H1 (cell line): ENCODE measurements around the gene FLCN. TPM values are rescaled to one million over a fixed set of nuclear protein-coding genes. Genes with fewer than 3 reads are reported as not detected.

Experiments
- CBX8 ChIP-seq: fragments of 300-800, 300-1000 bp; sonication (generic); IDR thresholded peaks from 2 replicates; pipeline ENCODE4 v1.7.1; 2016; ENCODE audit warnings: low read depth, low read length, borderline replicate concordance
- NANOG ChIP-seq: IDR thresholded peaks from 2 replicates; pipeline ENCODE4 v1.6.1; 2011; ENCODE audit warnings: low read length, low read depth, mild to moderate bottlenecking, inconsistent platforms; ENCODE audit not compliant: insufficient read depth, poor library complexity, severe bottlenecking
- NRF1 ChIP-seq: IDR thresholded peaks from 2 replicates; pipeline ENCODE4 v1.6.1; 2011; ENCODE audit warnings: mild to moderate bottlenecking, low read depth, low read length, improper control_type of control experiment
- PHF8 ChIP-seq: fragments of 200-600 bp; sonication (generic); conservative IDR thresholded peaks from 2 replicates; pipeline ENCODE4 v1.7.1; 2012; ENCODE audit warnings: low read depth, mild to moderate bottlenecking, inconsistent platforms, low read length, moderate library complexity
- SIRT6 ChIP-seq: IDR thresholded peaks from one replicate; pipeline ENCODE4 v1.7.1; 2012; ENCODE audit warnings: low read length, inconsistent platforms
- TAF7 ChIP-seq: optimal IDR thresholded peaks from 2 replicates; pipeline ENCODE3; 2011; ENCODE audit warnings: low read depth, mild to moderate bottlenecking, inconsistent platforms, low read length, moderate library complexity, borderline replicate concordance
- polyA plus RNA-seq, 7 experiments: library from polyadenylated mRNA; depleted of rRNA in 3 of 7; stranded (reverse) in 5 of 7; unstranded in 2 of 7; fragments of >200 nt in 5 of 7; fragments of 200-250 nt in 2 of 7; gene quantifications; 1 replicate in 5 of 7; 2 replicates in 1 of 7; 4 replicates in 1 of 7; pipeline versions ENCODE4 v1.2.1 to v1.2.3, GENCODE V29; 2011 to 2013; ENCODE audit warnings: missing spikeins in 2 of 7, mixed read lengths in 2 of 7
- total RNA-seq: library from RNA; stranded (reverse); fragmentation: NEBNext Ultra II Directional; extraction: Animal tissue kit (Norgen Biotek cat#: 25700); gene quantifications from 2 replicates; pipeline ENCODE4 v1.2.1, GENCODE V29; 2021
- TF ChIP-seq, protein P1 (sequence below): fragments of 300-600 bp; sonication (generic); IDR thresholded peaks from 2 replicates; pipeline ENCODE4 v1.7.1; 2012; ENCODE audit warnings: low read length, moderate library complexity, mild to moderate bottlenecking, inconsistent platforms; ENCODE audit not compliant: insufficient replicate concordance

Gene FLCN
- total and polyA plus RNA-seq, 2 of the 8 experiments (the other 6 are each of a cell fraction or from before 2014, with no cell fraction given): 15.6 to 34.6 TPM

DNA sequence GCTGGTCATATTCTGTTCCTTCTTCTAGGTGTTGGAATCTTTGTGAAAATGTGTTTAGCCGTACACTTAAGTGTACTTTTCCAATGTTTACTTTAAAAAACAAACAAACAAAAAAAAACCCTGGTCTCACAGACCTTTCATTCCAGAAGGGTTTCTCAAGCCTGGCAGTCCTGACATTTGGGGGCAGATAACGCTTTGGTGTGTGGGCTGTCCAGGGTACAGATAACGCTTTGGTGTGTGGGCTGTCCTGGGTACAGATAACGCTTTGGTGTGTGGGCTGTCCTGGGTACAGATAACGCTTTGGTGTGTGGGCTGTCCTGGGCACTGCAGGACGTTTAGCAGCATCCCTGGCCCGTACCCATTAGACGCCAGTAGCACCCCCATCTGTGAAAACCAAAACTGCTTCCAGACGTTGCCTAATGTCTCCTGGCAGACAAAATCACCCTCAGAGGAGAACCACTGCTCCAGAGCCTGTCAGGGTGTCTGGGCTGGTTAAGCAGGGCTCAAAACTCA lies 15.2 kb upstream of the FLCN start (continued):
- TF ChIP-seq, protein P1, sequence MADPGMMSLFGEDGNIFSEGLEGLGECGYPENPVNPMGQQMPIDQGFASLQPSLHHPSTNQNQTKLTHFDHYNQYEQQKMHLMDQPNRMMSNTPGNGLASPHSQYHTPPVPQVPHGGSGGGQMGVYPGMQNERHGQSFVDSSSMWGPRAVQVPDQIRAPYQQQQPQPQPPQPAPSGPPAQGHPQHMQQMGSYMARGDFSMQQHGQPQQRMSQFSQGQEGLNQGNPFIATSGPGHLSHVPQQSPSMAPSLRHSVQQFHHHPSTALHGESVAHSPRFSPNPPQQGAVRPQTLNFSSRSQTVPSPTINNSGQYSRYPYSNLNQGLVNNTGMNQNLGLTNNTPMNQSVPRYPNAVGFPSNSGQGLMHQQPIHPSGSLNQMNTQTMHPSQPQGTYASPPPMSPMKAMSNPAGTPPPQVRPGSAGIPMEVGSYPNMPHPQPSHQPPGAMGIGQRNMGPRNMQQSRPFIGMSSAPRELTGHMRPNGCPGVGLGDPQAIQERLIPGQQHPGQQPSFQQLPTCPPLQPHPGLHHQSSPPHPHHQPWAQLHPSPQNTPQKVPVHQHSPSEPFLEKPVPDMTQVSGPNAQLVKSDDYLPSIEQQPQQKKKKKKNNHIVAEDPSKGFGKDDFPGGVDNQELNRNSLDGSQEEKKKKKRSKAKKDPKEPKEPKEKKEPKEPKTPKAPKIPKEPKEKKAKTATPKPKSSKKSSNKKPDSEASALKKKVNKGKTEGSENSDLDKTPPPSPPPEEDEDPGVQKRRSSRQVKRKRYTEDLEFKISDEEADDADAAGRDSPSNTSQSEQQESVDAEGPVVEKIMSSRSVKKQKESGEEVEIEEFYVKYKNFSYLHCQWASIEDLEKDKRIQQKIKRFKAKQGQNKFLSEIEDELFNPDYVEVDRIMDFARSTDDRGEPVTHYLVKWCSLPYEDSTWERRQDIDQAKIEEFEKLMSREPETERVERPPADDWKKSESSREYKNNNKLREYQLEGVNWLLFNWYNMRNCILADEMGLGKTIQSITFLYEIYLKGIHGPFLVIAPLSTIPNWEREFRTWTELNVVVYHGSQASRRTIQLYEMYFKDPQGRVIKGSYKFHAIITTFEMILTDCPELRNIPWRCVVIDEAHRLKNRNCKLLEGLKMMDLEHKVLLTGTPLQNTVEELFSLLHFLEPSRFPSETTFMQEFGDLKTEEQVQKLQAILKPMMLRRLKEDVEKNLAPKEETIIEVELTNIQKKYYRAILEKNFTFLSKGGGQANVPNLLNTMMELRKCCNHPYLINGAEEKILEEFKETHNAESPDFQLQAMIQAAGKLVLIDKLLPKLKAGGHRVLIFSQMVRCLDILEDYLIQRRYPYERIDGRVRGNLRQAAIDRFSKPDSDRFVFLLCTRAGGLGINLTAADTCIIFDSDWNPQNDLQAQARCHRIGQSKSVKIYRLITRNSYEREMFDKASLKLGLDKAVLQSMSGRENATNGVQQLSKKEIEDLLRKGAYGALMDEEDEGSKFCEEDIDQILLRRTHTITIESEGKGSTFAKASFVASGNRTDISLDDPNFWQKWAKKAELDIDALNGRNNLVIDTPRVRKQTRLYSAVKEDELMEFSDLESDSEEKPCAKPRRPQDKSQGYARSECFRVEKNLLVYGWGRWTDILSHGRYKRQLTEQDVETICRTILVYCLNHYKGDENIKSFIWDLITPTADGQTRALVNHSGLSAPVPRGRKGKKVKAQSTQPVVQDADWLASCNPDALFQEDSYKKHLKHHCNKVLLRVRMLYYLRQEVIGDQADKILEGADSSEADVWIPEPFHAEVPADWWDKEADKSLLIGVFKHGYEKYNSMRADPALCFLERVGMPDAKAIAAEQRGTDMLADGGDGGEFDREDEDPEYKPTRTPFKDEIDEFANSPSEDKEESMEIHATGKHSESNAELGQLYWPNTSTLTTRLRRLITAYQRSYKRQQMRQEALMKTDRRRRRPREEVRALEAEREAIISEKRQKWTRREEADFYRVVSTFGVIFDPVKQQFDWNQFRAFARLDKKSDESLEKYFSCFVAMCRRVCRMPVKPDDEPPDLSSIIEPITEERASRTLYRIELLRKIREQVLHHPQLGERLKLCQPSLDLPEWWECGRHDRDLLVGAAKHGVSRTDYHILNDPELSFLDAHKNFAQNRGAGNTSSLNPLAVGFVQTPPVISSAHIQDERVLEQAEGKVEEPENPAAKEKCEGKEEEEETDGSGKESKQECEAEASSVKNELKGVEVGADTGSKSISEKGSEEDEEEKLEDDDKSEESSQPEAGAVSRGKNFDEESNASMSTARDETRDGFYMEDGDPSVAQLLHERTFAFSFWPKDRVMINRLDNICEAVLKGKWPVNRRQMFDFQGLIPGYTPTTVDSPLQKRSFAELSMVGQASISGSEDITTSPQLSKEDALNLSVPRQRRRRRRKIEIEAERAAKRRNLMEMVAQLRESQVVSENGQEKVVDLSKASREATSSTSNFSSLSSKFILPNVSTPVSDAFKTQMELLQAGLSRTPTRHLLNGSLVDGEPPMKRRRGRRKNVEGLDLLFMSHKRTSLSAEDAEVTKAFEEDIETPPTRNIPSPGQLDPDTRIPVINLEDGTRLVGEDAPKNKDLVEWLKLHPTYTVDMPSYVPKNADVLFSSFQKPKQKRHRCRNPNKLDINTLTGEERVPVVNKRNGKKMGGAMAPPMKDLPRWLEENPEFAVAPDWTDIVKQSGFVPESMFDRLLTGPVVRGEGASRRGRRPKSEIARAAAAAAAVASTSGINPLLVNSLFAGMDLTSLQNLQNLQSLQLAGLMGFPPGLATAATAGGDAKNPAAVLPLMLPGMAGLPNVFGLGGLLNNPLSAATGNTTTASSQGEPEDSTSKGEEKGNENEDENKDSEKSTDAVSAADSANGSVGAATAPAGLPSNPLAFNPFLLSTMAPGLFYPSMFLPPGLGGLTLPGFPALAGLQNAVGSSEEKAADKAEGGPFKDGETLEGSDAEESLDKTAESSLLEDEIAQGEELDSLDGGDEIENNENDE: no peak
- TF ChIP-seq PHF8: no peak
- no peak for TF ChIP-seq NRF1
- TF ChIP-seq SIRT6: no peak
- no peak for TF ChIP-seq TAF7
- TF ChIP-seq NANOG: no peak
- no peak for TF ChIP-seq CBX8
